ENCODE results near the gene NFIL3.
"Not testable (repeated sequence)": the region's sequence is repeated elsewhere in the genome, so short reads cannot be mapped to it uniquely, and the experiment has no call there.

Gene NFIL3, protein sequence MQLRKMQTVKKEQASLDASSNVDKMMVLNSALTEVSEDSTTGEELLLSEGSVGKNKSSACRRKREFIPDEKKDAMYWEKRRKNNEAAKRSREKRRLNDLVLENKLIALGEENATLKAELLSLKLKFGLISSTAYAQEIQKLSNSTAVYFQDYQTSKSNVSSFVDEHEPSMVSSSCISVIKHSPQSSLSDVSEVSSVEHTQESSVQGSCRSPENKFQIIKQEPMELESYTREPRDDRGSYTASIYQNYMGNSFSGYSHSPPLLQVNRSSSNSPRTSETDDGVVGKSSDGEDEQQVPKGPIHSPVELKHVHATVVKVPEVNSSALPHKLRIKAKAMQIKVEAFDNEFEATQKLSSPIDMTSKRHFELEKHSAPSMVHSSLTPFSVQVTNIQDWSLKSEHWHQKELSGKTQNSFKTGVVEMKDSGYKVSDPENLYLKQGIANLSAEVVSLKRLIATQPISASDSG

DNA sequence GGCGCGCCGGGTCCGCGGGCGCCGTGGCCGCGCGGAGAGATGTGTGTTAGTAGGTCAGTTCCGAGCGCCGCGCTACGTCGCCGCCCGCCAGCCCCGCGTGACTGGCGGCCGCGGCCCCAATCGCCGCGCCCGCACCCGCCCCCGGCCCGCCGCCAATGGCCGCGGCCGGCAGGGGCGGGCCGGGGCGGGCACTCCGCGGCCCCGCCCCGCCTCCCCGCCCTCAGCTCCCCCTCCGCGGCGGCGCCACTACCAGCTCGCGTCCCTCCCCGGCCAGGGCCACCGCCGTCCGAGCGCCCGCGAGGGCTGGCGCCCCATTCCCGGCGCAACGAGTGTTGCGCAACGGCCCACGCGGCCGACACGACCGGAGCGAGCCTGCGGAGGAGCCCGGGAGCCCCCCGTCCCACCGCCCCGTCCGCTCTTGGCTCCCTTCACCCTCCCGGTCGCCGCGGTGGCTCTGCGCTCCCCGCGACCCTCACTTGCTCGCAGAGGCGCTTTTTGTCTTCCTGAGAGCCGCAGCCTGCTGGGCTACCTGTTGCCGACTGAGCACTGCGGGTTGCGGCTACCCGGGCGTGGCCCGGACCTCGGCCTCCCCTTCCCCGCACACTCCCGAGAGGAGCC is at the start of gene NFIL3:
NFIL3 (minus strand) TSS at position 48 of the 618 bp plus-strand sequence. CDS start 13,098 bp downstream, outside the sequence.
- H3K27ac ChIP-seq (ENCODE audit: low read length): peak within 1 kb of the TSS; percentile 92
- peaks cover 83% of the 10 kb centered on the region for H3F3A ChIP-seq (ENCODE audit: insufficient read depth, low read length)
- H3K27me3 ChIP-seq (replicated peaks; ENCODE audit: insufficient read depth, low read length): no peaks in the 10 kb centered on the region
- TF ChIP-seq, protein P1, sequence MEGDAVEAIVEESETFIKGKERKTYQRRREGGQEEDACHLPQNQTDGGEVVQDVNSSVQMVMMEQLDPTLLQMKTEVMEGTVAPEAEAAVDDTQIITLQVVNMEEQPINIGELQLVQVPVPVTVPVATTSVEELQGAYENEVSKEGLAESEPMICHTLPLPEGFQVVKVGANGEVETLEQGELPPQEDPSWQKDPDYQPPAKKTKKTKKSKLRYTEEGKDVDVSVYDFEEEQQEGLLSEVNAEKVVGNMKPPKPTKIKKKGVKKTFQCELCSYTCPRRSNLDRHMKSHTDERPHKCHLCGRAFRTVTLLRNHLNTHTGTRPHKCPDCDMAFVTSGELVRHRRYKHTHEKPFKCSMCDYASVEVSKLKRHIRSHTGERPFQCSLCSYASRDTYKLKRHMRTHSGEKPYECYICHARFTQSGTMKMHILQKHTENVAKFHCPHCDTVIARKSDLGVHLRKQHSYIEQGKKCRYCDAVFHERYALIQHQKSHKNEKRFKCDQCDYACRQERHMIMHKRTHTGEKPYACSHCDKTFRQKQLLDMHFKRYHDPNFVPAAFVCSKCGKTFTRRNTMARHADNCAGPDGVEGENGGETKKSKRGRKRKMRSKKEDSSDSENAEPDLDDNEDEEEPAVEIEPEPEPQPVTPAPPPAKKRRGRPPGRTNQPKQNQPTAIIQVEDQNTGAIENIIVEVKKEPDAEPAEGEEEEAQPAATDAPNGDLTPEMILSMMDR (IDR thresholded peaks at IDR 0.05; ENCODE audit: low read length): no peak
- TF ChIP-seq EZH2phosphoT487 (IDR thresholded peaks at IDR 0.05; ENCODE audit: low read length): no peak
- no peak for TF ChIP-seq EZH2 (optimal IDR thresholded peaks at IDR 0.05; ENCODE audit: low read depth, low read length)
- H3K36me3 ChIP-seq (replicated peaks; ENCODE audit: insufficient read depth, low read length): no peaks in the 10 kb centered on the region
- peak within 1 kb of the TSS; percentile 88 for H3K4me2 ChIP-seq (ENCODE audit: low read depth, low read length)
- H4K20me1 ChIP-seq (ENCODE audit: insufficient read depth, low read length): peaks cover 13% of the 10 kb centered on the region
- no peaks in the 10 kb centered on the region for H3K9me2 ChIP-seq (replicated peaks; ENCODE audit: insufficient read depth, low read length)
- H3K4me3 ChIP-seq (ENCODE audit: low read length): peak within 1 kb of the TSS; percentile 95
- H3K9ac ChIP-seq (ENCODE audit: low read length): peak within 1 kb of the TSS; percentile 97
- DNase-seq: peak; percentile 82
- 0 out of 2 replicates have a peak within 1 kb of the TSS, but pooled peaks have one; percentile 18 for H2AFZ ChIP-seq (ENCODE audit: low read length)
- no peaks in the 10 kb centered on the region for H3K9me3 ChIP-seq (replicated peaks; ENCODE audit: insufficient read depth, low read length)
- H3K4me1 ChIP-seq (ENCODE audit: low read length): peaks cover 16% of the 10 kb centered on the region
- peaks cover 93% of the 10 kb centered on the region for H3K79me2 ChIP-seq (ENCODE audit: low read length)

DNA sequence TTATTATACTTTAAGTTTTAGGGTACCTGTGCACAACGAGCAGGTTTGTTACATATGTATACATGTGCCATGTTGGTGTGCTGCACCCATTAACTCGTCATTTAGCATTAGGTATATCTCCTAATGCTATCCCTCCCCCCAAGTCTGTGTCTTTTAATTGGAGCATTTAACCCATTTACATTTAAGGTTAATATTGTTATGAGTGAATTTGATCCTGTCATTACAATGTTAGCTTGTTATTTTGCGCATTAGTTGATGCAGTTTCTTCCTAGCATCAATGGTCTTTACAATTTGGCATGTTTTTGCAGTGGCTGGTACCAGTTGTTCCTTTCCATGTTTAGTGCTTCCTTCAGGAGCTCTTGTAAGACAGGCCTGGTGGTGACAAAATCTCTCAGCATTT is 47.9 kb upstream of the NFIL3 start:
- not testable (repeated sequence) for H3K4me1 ChIP-seq (ENCODE audit: low read length); H2AFZ ChIP-seq (ENCODE audit: low read length); H3K79me2 ChIP-seq (ENCODE audit: low read length); H3K9me3 ChIP-seq (replicated peaks; ENCODE audit: insufficient read depth, low read length); H3K9ac ChIP-seq (ENCODE audit: low read length); H3K36me3 ChIP-seq (replicated peaks; ENCODE audit: insufficient read depth, low read length); H4K20me1 ChIP-seq (ENCODE audit: insufficient read depth, low read length); H3F3A ChIP-seq (ENCODE audit: insufficient read depth, low read length); DNase-seq; H3K4me3 ChIP-seq (ENCODE audit: low read length); H3K27me3 ChIP-seq (replicated peaks; ENCODE audit: insufficient read depth, low read length); H3K27ac ChIP-seq (ENCODE audit: low read length); H3K4me2 ChIP-seq (ENCODE audit: low read depth, low read length); H3K9me2 ChIP-seq (replicated peaks; ENCODE audit: insufficient read depth, low read length)

DNA sequence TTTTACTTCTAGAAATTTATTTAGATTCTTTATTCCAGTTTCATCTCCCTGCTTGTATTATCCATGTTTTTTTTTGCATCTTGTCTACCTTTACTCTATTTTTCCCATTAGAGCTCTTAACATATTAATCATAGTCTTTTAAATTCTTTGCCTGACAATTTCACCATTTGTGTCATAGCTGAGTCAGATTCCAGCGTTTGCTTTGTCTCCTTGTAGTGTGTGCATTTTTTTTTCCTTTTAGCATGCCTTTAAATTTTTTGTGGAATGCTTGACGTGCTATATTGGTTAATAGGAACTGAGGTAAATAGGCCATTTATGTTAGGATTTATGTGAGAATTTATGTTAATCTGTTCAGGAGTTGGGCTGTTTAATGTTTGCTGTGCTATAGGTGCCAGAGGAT is 41.8 kb upstream of the NFIL3 start:
- H3K4me1 ChIP-seq (ENCODE audit: low read length): no peaks in the 10 kb centered on the region
- no peaks in the 10 kb centered on the region for H3K9me3 ChIP-seq (replicated peaks; ENCODE audit: insufficient read depth, low read length)
- no peak overlapping the region for H3K4me2 ChIP-seq (ENCODE audit: low read depth, low read length)
- no peak overlapping the region for H3K27ac ChIP-seq (ENCODE audit: low read length)
- no peaks in the 10 kb centered on the region for H4K20me1 ChIP-seq (ENCODE audit: insufficient read depth, low read length)
- H3K9me2 ChIP-seq (replicated peaks; ENCODE audit: insufficient read depth, low read length): no peaks in the 10 kb centered on the region
- H3F3A ChIP-seq (ENCODE audit: insufficient read depth, low read length): no peaks in the 10 kb centered on the region
- TF ChIP-seq EZH2phosphoT487 (IDR thresholded peaks at IDR 0.05; ENCODE audit: low read length): no peak
- no peak for TF ChIP-seq EZH2 (optimal IDR thresholded peaks at IDR 0.05; ENCODE audit: low read depth, low read length)
- TF ChIP-seq, protein P1 (IDR thresholded peaks at IDR 0.05; ENCODE audit: low read length): no peak
- no peaks in the 10 kb centered on the region for H3K79me2 ChIP-seq (ENCODE audit: low read length)
- no peak overlapping the region for H2AFZ ChIP-seq (ENCODE audit: low read length)
- no peaks in the 10 kb centered on the region for H3K36me3 ChIP-seq (replicated peaks; ENCODE audit: insufficient read depth, low read length)
- no peak overlapping the region for H3K4me3 ChIP-seq (ENCODE audit: low read length)
- no peak for DNase-seq
- no peak overlapping the region for H3K9ac ChIP-seq (ENCODE audit: low read length)
- no peaks in the 10 kb centered on the region for H3K27me3 ChIP-seq (replicated peaks; ENCODE audit: insufficient read depth, low read length)

Measured in MM.1S (cell line).